Effector memory CD4-positive, alpha-beta T cell (primary cell): Measurements from ENCODE around the gene EPHB2.

Experiments used
- DNase-seq, 3 donors: peaks; one replicate each; pipeline ENCODE4 v3.0.0-alpha.2; 2020
- H3K27ac ChIP-seq: 2 replicates; pipeline ENCODE4 v1.7.0; 2013; ENCODE audit warnings: mild to moderate bottlenecking, low read length, moderate library complexity; ENCODE audit not compliant: insufficient read depth, poor library complexity, severe bottlenecking
- H3K27me3 ChIP-seq: replicated peaks from 2 replicates; pipeline ENCODE4 v1.7.0; 2013; ENCODE audit warnings: mild to moderate bottlenecking, low read length; ENCODE audit not compliant: insufficient read depth, control insufficient read depth, poor library complexity, severe bottlenecking
- H3K36me3 ChIP-seq: 2 replicates; pipeline ENCODE4 v1.7.0; 2013; ENCODE audit warnings: mild to moderate bottlenecking, low read length, moderate library complexity; ENCODE audit not compliant: control insufficient read depth, insufficient read depth
- H3K4me1 ChIP-seq: 2 replicates; pipeline ENCODE4 v1.7.0; 2013; ENCODE audit warnings: low read length, mild to moderate bottlenecking; ENCODE audit not compliant: control insufficient read depth, insufficient read depth, poor library complexity, severe bottlenecking
- H3K4me3 ChIP-seq: 2 replicates; pipeline ENCODE4 v1.7.0; 2013; ENCODE audit warnings: low read length, low read depth, mild to moderate bottlenecking; ENCODE audit not compliant: insufficient read depth, poor library complexity, severe bottlenecking
- H3K9me3 ChIP-seq: 2 replicates; pipeline ENCODE4 v1.7.0; 2013; ENCODE audit warnings: mild to moderate bottlenecking, low read length, moderate library complexity; ENCODE audit not compliant: control insufficient read depth

Gene EPHB2

DNA sequence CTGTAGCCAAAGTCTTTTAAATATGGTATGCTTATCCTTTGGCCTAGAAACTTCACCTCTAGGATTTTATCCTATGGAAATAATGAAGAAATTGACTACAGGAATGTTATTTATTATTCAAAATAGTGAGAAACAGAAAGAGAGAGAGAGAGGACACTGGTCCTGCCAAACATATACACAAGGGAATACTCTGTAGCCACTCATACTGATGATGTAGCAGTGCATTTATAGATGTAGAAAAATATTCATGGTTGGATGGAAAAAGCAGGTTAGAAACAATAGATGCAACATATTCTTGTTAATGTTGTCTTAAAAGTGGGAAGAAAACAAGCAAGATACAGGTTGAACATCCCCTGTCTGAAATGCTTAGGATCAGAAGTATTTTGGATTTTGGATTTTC, 22.2 kb upstream of the EPHB2 start:
- Histone ChIP-seq H3K27me3 (peaks cover 3% of the 10 kb centered on the region), H3K4me1 (no peaks in the 10 kb centered on the region), H3K9me3 (no peaks in the 10 kb centered on the region), H3K27ac (no peak overlapping the region), H3K4me3 (no peak overlapping the region), H3K36me3 (no peaks in the 10 kb centered on the region)
- no peak for DNase-seq

DNA sequence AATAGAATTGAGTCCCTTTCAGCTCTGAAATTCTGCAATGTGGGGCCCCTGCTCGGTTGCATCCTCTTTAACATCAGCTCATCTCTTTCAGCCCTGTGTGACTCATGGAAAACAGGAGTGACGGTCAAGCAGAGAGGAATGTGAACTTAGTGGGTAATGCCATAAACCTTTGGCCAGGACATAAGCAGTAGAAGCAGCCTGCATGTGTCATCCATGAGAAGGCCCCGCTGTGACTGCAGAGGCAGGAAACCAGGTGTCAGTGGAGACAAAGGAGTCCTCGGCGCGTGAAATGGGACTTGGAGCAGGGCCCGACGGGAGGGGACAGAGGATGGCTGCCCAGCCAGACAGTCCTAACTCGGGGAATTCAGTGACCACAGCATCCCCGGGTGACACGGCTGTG, 21.1 kb upstream of the EPHB2 start:
- Histone ChIP-seq H3K27me3 (peaks cover 3% of the 10 kb centered on the region), H3K36me3 (no peaks in the 10 kb centered on the region), H3K9me3 (no peaks in the 10 kb centered on the region), H3K27ac (no peak overlapping the region), H3K4me1 (no peaks in the 10 kb centered on the region), H3K4me3 (no peak overlapping the region)
- no peak for DNase-seq

DNA sequence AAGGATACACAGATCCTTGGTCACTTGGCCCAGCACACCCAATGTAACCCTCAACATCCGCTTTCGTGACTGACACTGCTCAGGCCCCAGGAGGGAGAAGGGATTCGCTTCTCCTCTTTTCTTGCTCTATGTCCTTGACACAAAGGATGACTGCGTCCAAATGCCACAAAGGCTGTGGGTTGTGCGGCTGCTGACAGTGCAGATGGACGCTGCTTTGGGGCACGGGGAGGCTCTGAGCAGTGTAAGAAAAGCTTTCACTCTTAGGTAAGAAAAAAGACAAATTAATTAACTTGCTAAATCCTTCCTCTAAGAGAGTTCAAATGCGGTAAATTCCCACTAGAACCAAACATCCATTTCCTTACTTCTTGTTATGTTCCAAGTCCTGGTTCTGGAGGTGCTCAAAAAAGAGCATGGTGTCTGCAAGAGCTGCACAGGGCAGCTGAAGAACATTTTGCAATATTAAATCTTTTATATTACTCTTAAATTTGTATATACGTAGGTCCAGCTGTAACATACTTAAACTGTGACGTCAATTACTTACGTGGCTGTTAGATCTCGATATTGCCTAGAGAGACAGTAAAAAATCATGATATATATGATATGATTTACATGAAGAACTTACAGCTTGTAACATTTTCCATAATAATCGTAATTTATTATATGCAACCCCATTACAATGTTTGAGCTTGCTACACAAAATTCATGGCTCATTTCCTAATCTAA, 19.4 kb upstream of the EPHB2 start:
- Histone ChIP-seq H3K36me3 (no peaks in the 10 kb centered on the region), H3K4me3 (no peak overlapping the region), H3K9me3 (no peaks in the 10 kb centered on the region), H3K4me1 (no peaks in the 10 kb centered on the region), H3K27me3 (peaks cover 3% of the 10 kb centered on the region), H3K27ac (no peak overlapping the region)
- DNase-seq = no peak

DNA sequence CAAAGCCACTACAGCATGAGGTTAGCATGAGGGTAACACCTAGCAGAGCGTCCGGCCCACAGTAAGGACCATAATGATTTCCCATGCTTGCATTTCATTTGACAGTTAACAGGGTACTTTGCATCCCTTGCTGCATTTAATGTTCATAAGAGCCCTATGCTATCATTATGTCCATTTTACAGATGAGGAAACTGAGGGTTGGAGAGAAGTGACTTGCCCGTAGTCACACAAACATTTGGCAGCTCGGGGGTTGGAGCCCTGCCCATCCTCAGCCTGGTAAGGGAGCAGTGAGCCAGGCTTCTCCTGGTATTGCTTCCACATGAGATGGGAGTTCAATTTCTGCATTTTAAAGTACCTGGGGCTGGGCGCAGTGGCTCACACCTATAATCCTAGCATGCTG, 16.5 kb upstream of the EPHB2 start:
- Histone ChIP-seq H3K27me3 (no peaks in the 10 kb centered on the region), H3K9me3 (no peaks in the 10 kb centered on the region), H3K36me3 (no peaks in the 10 kb centered on the region), H3K27ac (no peak overlapping the region), H3K4me1 (no peaks in the 10 kb centered on the region), H3K4me3 (no peak overlapping the region)
- DNase-seq = no peak

DNA sequence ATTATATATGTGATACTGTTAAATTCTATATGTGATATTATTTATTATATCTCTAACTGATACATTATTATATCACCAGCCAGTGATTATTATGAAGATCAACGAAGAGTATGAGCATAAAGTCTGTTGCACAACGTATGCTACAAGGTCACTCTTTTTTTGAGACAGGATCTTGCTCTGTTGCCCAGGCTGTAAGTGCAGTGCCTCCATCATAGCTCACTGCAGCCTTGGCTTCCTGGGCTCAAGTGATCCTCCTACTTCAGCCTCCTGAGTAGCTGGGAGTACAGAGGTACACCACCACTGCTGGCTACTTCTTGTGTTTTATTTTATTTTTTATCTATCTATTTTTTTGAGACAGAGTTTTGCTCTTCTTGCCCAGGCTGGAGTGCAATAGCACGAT, 14.0 kb upstream of the EPHB2 start:
- no peaks in the 10 kb centered on the region for H3K4me1 ChIP-seq
- no peaks in the 10 kb centered on the region for H3K9me3 ChIP-seq
- no peaks in the 10 kb centered on the region for H3K36me3 ChIP-seq
- no peak overlapping the region for H3K27ac ChIP-seq
- no peak for DNase-seq
- no peak overlapping the region for H3K4me3 ChIP-seq
- no peaks in the 10 kb centered on the region for H3K27me3 ChIP-seq

DNA sequence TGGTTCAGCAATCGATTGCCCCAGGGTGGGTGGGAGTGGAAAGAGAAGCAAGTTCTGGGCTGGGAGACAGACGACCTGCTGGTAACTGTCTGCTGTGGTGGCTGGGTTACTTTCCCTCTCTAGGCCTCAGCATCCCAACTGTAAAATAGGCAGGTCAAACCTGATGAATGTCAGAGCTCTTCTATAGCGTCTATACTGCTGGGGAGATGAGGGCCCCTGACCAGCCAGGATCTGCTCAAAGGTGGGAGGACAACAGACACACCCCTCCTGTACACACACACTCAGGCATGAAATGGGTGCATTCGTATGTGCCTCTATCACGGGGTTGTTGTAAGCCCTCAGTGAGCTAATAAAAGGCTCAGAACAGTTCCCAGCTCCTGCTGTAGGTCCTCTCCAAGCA, 12.7 kb upstream of the EPHB2 start:
- H3K4me1 ChIP-seq = no peaks in the 10 kb centered on the region
- no peak overlapping the region for H3K4me3 ChIP-seq
- no peaks in the 10 kb centered on the region for H3K36me3 ChIP-seq
- H3K9me3 ChIP-seq = no peaks in the 10 kb centered on the region
- no peak overlapping the region for H3K27ac ChIP-seq
- DNase-seq = no peak
- H3K27me3 ChIP-seq = no peaks in the 10 kb centered on the region

DNA sequence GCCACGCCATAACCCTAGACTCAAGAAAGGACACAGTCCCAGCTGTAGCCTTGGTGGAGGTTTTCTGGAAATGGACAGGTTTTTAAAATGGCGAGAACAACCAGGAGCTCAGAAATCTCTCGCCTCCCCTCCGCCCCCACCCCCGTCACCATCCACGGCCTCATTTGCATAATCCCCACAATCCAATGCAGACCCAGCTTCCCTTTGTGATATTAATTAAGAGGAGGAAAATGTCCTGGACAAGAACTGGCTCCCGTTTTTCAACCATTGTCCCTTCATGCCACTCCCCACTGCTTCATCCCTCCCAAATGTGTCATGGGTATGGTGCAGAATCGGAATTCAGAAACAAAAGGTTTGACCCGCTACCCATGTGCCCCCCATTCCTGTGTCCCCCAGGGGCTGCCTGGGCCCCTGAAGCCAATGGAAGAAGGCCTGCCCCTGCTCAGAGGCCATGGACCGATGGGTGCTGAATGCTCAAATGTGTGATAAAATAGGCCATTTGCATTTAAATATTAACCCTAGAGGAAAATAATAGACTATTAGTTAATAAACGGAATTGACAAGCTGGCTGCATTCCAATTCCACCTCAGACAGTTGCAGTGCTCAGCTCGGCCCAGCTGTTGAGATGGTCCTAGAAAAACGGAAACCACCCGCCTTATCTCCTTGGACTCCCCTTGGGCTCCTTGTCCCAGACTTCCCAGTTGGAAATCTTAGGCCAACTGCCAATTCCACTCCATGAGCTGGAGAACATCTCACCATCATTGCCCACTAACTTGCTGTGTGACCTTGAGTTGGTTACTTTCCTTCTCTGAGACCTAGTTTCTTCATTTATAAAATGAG, 10.7 kb upstream of the EPHB2 start:
- no peaks in the 10 kb centered on the region for H3K27me3 ChIP-seq
- H3K9me3 ChIP-seq = no peaks in the 10 kb centered on the region
- no peak for DNase-seq
- no peaks in the 10 kb centered on the region for H3K4me1 ChIP-seq
- H3K4me3 ChIP-seq = no peak overlapping the region
- no peak overlapping the region for H3K27ac ChIP-seq
- no peaks in the 10 kb centered on the region for H3K36me3 ChIP-seq

DNA sequence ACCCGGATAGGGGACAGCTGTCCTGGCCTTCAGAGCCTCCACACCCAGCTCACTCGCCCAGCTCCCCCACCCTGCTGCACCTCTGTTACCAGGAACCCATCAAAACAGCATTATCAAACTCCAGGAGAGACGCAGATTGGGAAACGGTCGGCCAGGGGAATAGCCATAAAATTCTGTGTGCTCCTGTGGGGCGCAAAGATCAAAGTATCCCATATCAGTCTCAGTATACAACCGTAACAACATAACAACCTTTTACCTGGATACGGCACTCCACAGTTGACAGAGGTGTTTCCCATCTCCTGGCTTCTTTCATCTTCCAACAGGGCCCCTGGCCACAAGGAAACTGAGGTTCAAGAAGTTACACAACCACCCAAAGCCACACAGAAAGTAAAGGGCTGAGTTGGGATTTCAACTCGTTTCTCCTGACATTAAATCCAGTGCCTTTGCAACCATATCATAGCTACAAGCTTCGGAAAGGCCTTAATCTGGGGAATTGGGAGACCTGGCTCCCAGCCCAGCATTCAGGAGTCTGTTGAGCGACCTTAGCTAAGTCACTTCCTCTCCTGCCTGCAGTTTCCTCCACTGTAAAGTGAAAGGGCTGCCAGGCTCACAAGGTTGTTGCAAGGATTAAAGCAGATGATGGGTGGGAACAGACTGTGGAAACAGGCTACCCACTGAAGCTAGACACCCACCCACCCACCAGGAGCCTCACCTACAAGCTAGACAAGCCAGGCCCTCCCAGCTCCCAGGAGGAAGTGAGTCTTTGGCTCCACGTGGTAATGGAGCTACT, 8.1 kb upstream of the EPHB2 start:
- H3K4me1 ChIP-seq = no peaks in the 10 kb centered on the region
- H3K4me3 ChIP-seq = no peak overlapping the region
- no peaks in the 10 kb centered on the region for H3K27me3 ChIP-seq
- no peaks in the 10 kb centered on the region for H3K9me3 ChIP-seq
- no peaks in the 10 kb centered on the region for H3K36me3 ChIP-seq
- no peak for DNase-seq
- H3K27ac ChIP-seq = no peak overlapping the region

DNA sequence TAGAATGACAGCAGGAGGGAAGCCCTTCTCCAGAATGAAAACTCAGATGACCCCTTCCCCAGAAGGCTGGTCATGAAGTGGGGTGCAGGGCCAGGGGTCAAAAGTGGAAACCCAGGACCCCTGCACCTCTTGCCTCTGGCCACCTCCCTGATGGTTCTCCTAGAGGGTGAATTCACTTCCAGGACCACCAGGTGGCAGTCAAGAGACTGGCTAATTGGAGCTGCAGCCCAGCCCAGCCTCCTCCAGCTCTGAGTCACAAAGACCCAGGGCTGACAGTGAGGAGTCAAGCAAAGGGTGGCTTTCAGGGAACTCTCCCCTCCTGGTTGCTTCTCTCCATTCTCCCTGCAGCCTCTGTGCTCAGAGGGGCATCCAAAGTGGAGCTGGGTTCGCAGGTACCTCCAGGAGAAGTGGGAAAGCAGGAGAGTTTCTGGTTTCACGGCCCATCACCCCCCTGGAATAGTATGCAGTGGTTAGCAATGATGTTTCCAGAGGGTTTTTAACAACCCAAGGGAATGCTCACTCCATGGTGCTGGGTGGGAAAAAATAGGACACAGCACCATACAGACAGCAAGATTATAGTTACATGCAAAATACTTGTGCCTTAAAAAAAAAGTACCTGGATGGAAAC, 6.1 kb upstream of the EPHB2 start:
- Histone ChIP-seq H3K4me1 (no peaks in the 10 kb centered on the region), H3K4me3 (no peak overlapping the region), H3K27ac (no peak overlapping the region), H3K9me3 (no peaks in the 10 kb centered on the region), H3K36me3 (no peaks in the 10 kb centered on the region), H3K27me3 (peaks cover under 1% of the 10 kb centered on the region)
- DNase-seq = peak; percentile 20 to 41 (median 25)
